Erythroblast (primary cell): ENCODE data around the gene GTPBP1.

Experiments
- DNase-seq, 2 experiments: peaks; one replicate each; lab custom pipeline; 2025; lab: John Stamatoyannopoulos, UW
- GATA1 ChIP-seq: IDR thresholded peaks from 2 replicates; pipeline ENCODE4 v1.6.1; 2011; ENCODE audit warnings: low read depth, mild to moderate bottlenecking, control low read depth, low read length, moderate library complexity
- POLR2A ChIP-seq: IDR thresholded peaks from 2 replicates; pipeline ENCODE4 v1.6.1; 2011; ENCODE audit warnings: mild to moderate bottlenecking, low read length

GTPBP1 gene

GRCh38 chr22:38758276-38758945 is 52.7 kb downstream of the GTPBP1 start:
- DNase-seq = peak in 1 of 2 experiments; percentile 25
- TF ChIP-seq POLR2A (no peak), GATA1 (no peak)

- TF ChIP-seq GATA1 (no peak), POLR2A (no peak)
- no peak for DNase-seq
Measured at GRCh38 chr22:38759005-38759404, 53.3 kb downstream of the GTPBP1 start.

- no peak for DNase-seq
- TF ChIP-seq GATA1 = no peak
- no peak for TF ChIP-seq POLR2A
Measured at GRCh38 chr22:38760477-38761201, 54.9 kb downstream of the GTPBP1 start.

- TF ChIP-seq POLR2A = peak; percentile 17
- no peak for TF ChIP-seq GATA1
Measured at GRCh38 chr22:38761202-38762162, 55.7 kb downstream of the GTPBP1 start.

GRCh38 chr22:38762551-38762983 is 56.8 kb downstream of the GTPBP1 start:
- DNase-seq = no peak
- TF ChIP-seq GATA1 (no peak), POLR2A (no peak)

More at GRCh38 chr22:38761202-38762162, 55.7 kb downstream of the GTPBP1 start:
- no peak for DNase-seq

- TF ChIP-seq GATA1 (no peak), POLR2A (no peak)
- peak; percentile 21 to 51 for DNase-seq
Measured at GRCh38 chr22:38766076-38766777, 60.5 kb downstream of the GTPBP1 start.

- DNase-seq = no peak
- TF ChIP-seq POLR2A (no peak), GATA1 (no peak)
Measured at GRCh38 chr22:38767313-38767712, 61.6 kb downstream of the GTPBP1 start.

GRCh38 chr22:38768036-38768435 is 62.3 kb downstream of the GTPBP1 start:
- TF ChIP-seq POLR2A (no peak), GATA1 (no peak)
- no peak for DNase-seq

- TF ChIP-seq POLR2A = no peak
- TF ChIP-seq GATA1 = no peak
Measured at GRCh38 chr22:38770257-38770949, 64.7 kb downstream of the GTPBP1 start.

GRCh38 chr22:38772623-38772873 is 66.8 kb downstream of the GTPBP1 start:
- no peak for DNase-seq
- TF ChIP-seq GATA1 (no peak), POLR2A (no peak)

More at GRCh38 chr22:38770257-38770949, 64.7 kb downstream of the GTPBP1 start:
- DNase-seq = no peak

GRCh38 chr22:38773363-38773946 is 67.7 kb downstream of the GTPBP1 start:
- TF ChIP-seq POLR2A (no peak), GATA1 (no peak)

GRCh38 chr22:38774496-38775166 is 68.9 kb downstream of the GTPBP1 start:
- no peak for TF ChIP-seq POLR2A
- no peak for TF ChIP-seq GATA1
- DNase-seq = no peak

More at GRCh38 chr22:38773363-38773946, 67.7 kb downstream of the GTPBP1 start:
- DNase-seq = no peak
